Inflammatory macrophage (primary cell): ENCODE measurements around the gene CIAO2B.
"Not testable (repeated sequence)": the region's sequence is repeated elsewhere in the genome, so short reads cannot be mapped to it uniquely, and the experiment has no call there.

Experiments
- DNase-seq, 2 donors: peaks; one replicate each; pipeline ENCODE4 v3.0.0-alpha.2; 2020 to 2022

CIAO2B gene

DNA sequence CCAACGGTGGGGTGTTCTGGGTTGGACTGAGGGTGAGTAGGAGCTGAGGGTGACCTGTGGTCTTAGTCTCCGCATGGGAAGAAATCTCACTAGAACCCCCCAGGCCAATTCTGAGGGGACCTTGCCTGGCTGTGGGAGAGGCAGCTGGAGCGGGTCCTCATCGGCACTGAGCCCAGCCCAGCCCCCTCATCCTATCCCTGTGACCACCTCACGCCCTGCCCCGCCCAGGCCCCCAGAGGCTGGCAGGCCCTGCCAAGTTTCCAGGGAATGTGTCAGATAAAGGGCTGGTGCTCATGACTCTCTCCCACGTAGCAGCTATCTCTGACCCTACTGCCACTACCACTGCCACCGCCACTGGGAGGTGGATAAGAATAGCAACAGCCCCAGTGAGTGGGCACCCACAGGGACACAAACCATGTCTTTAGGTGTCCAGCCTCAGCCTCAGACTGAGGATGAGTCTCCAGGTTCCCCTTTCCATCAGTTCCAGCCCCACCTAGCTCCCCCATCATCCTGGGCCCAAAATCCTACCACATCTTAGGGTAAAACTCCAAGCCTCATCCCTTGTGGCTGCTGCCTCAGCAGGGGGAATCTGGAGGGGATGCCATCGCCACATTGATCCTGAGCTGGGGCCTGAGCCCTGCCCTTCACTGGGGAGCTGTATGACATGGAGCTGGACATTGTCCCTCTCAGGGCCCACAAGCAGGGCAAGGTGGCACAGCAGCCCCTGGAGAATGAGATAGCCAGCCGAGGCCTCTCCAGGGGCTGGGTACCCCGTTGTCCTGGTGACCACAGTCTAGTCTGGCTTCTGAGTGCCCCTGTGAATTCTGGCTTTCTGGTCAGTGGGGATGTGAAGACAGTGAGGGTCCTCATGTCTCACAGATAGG, 30.4 kb downstream of the CIAO2B start:
- no peak for DNase-seq

DNA sequence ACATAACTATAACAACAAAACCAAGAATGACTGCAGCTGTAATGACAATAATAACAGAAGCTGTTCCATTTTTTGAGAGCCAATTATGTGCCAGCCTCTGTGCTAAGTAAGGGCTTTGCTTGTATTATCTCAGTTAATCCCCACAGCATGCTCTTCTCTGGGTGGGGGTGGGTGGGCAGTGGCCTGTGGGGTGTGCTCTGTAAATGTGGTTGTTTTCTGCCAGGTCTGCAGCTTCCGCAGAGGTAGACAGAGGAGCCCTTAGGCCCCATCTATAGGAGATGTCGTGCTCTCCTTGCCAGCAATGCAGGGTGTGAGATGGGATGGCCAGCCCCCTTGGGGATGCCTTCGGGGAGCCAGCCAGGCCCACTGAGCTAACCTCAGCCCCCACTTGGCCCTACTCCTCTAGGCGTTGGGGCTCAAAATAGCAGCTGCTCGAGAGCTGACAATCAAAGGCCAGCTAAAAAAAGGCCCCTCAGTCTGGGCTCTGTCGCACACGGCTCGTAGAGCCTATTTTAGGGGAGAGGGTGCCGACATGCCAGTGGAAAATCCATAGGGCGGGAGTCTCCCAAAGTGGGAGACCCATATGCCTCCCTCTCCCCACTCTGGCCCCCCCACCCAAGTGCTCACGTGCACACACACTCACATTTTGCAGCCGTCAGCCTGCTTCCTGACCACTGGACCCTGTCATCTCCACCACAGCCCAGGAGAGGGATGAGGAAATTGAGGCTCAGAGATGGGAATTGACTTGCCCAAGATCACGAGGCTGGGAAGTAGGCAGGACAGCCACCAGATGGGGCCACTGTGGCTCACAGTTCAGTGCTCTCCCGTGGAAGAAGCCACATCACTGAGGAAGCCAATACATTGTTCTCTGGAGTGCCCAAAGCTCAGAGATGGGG, 31.3 kb downstream of the CIAO2B start:
- DNase-seq: peak in 1 of 2 donors; percentile 24

GRCh38 chr16:66901626-66902025, 32.6 kb downstream of the CIAO2B start:
- DNase-seq: no peak

DNA sequence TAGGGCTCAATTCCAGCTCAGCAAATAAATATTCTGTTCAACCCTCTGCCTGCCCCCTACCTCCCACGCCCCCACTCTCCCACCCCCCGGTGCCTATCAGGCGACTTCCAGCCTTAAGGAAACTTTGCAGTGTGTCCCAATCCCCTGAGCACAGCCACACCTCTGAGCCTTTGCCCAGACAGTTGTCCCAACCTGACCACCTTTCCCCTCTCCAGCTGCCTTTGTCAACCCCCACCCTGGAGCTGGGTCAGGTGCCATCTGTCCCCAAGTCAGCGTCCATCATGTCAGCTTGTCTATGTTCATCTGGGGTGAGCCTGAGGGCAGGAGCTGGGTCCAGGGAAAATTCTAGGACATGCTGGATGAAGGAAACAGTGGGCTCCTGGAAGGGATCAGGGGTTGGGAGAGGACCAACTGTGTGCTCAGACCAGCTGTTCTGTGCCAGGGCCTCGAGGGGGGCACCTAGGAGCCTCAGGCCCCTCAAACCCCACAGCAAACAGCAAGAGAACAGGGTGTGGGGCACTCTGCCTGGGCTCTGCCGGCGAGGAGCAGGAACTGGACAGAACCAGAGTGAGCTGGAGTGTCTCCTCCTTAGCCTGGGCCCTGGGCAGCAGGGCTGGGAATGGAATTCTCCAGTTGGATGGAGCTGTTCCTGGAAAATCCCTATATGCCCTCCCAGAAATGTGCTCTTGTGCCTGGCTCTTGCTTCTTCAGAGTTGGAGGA, 33.3 kb downstream of the CIAO2B start:
- no peak for DNase-seq

DNA sequence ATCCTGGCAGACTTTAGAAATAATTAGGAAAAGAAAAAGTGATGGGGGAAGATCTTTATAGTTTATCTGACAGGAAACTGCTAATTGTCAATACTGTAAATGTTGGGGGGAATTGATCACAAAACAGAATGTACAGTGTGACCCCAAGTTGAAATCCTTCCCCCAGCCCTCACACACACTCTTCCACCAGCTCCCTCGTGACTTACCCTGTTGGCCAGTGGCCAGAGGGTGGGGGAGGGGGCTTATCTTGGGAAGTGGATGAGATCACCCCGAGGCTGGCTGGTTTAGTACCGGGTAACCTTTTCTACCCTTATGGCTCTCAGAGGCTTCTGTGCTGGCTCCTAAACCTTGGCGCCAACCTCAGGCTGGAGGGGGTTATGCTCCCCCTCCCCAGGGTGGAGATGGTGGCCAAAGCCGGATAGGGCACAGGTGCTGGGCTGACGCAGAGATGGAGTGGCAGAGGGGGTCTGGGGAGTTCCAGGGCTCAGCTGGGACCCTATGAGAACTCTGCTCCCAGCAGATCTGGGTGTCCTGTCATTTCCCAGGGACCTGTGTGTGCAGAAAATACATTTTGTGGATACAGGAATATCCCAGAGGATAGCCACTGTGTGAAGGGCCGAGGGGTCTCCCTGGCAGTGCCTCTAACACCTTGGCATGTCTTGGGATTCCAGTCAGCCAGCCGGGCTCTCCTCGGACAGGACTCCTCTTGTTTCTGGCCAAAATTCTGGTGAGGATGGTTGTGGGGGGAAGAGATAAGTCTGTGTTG, 34.1 kb downstream of the CIAO2B start:
- DNase-seq: peak in 1 of 2 donors; percentile 55

DNA sequence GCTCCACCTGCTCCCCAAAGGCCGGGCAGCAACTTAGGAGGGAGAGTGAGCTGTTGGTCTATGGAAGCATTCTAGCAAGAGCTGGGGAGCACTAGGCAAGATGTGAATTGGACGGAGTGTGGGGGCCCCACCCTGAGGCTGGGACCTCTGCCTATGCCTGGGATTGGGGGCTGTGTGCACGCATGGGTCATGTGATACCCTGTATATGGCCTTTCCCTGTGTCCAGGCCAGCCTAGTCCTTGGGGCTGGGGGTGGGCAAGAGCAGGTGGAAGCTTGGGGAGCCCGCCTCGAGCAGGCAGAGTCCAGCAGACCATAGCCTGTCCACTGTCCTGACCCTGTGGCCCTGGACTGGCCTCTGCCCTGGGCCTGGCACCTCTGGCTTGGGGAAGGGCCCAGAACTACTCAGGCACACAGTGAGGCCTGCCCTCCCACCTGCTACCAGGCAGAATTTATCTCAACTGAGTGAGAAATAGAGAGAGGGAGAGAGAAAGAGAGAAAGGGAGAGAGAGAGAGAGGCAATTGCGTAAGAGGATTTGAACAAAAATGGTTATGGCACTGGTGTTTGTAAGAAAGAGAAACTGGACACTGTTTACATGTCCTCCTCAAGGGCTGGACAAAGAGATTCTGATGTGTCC, 34.8 kb downstream of the CIAO2B start:
- DNase-seq: no peak

GRCh38 chr16:66898933-66899309, 35.3 kb downstream of the CIAO2B start:
- DNase-seq: no peak

GRCh38 chr16:66898207-66898606, 36.0 kb downstream of the CIAO2B start:
- no peak for DNase-seq

- not testable (repeated sequence) for DNase-seq
Measured at GRCh38 chr16:66896682-66897081, 37.5 kb downstream of the CIAO2B start.

GRCh38 chr16:66895999-66896398, 38.2 kb downstream of the CIAO2B start:
- no peak for DNase-seq

- no peak for DNase-seq
Measured at GRCh38 chr16:66895689-66895979, 38.6 kb downstream of the CIAO2B start.

DNA sequence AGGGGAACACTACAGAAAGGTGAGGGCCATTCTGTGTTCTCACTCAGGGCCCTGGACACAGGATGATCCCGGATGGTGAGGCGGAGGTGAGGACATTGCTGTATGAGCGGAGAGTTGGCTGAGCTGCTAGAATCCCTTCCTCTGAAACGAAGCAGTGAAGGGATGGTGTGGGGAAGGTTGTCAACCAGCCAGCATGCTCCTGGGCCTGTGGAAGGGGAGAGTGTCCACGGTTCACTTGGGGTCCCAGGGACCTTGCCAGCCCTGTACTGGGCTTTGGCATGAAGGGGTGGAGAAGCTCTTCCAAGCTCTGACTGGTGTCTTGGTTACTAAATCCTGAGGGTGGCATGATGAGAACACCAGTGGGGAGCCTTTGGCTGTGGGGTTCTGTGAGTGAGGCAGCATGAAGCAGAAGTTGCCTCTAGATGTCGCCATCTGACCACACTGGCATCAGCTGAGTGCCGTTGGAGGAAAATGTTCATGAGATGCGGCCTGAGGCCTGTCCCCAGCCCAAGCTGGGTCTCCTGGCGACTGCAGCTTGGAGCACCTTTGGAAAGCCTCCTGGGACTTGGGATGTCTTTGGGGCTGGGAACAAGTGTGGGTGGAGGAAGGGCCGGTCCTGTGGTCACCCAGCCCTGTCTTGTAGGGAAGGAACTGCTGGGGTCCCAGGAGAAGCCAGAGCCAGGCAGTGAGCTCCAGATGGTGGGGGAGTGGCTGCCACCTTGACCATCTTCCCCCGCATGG, 39.1 kb downstream of the CIAO2B start:
- DNase-seq: peak; percentile 79 to 83

DNA sequence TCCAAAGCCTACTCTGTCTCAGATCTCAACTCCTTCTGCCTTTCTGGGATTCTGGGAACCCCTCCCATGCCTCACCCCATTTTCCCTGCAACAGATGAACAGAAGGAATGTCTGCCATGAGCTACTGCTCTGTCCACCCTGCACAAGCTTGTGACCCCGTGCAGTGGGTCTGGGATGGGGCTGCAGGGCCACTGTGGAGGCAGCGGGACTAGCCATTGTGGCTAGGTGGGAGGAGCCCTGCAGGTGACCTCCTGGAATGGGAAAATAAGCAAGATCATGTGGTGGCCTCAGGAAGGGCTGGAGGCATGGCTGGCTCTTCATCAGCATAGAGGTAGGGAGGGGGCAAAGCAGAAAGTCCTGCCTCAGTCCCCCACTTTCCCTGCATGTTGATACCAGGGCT, 40.1 kb downstream of the CIAO2B start:
- no peak for DNase-seq

DNA sequence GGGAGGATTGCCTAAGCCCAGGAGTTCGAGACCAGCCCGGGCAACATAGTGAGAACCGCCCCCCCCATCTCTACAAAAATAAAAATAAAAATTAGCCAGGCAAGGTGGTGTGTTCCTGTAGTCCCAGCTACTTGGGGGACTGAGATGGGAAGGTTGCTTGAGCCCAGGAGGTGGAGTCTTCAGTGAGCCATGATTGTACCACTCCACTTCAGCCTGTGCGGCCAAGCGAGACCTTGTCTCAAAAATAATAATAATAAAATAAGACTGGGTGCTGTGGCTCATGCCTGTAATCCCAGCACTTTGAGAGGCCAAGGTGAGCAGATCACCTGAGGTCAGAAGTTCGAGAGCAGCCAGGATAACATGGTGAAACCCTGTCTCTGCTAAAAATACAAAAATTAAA, 42.4 kb downstream of the CIAO2B start:
- no peak for DNase-seq

DNA sequence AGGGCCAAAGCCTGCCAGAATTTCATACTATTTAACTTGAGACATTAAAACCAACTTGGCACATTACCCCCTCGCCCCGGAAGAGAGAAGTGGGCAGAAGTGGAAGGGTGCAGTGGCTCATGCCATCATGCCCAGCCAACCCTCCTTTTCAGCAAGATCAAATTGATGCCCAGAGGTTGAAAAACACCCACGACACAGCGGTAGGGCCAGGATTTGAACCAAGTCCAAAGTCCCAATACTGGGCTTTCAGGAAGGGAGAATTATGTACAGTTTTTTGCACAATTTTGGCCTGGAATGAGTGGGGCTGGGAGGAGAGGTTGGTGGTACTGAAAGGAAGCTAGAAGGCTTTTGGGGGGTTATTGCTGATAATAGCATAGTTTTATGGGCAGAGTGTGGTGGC, 42.8 kb downstream of the CIAO2B start:
- DNase-seq: no peak

DNA sequence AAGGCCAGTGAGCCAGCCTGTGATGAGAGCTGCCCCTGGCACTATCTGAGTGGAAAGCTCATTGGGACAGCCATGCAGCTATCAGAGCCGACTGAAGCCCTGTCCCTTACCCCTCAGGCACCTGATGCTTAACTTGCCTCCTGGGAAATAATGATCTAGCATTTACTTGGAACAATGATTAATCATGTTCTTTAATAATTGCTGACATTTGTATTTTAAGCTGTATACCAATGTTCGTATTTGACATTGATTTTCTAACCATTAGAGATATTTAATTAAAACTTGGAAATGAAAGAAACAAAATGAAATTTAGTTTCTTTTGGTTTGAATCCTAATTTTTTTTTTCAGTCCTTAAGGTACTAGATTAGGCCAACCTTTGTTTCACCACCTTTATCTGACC, 43.4 kb downstream of the CIAO2B start:
- no peak for DNase-seq

GRCh38 chr16:66889622-66890021, 44.6 kb downstream of the CIAO2B start:
- no peak for DNase-seq

- no peak for DNase-seq
Measured at GRCh38 chr16:66888647-66889615, 45.3 kb downstream of the CIAO2B start.

DNA sequence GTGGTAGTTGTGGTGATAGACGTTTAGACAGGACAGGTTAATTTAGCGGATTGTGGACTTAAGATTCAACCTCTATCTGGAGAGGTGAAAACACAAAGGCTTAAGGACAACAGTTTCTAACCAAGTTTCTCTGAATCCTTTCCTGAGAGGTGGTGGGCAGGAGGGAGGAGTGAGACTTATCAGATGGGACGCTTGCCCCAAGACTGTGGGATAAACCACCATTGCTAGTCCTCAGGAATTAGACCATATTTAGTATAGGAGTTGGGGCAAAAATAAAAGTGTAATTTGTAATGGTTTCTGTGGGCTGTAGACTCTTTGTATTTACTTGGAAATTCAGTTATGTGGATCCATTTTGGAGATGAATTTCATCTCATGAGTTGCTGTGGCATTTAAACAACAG, 47.3 kb downstream of the CIAO2B start:
- DNase-seq: no peak

DNA sequence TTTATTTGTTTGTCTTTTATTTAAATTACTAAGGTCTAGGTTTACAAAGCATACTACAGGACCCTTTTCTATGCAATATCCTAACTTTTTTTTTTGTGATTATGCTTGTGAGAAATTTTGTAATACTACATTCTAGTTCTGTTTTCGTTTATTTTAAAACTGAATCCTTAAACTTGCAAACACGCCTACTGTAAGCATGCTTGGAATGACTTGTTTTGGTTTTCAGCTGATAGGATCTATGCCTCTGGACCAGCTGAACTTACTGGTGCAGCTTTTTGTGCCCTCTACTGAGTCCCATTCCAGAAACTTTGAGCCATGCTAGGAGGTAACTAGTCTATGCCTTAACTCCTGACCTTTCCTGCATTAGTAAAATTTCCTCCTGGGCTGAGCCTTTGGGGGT, 47.9 kb downstream of the CIAO2B start:
- DNase-seq: no peak
